Right lobe of liver (tissue), 6 donors: ENCODE results near the gene RRP1. TPM values are rescaled to one million over a fixed set of nuclear protein-coding genes. Genes with fewer than 3 reads are reported as not detected.

ENCODE experiments used
- ATAC-seq, 4 donors: fragments of 200-7000 bp; cut with Tn5 transposase; one replicate each; pipeline ENCODE4 v1.9.1; 2020; ENCODE audit warnings: mild to moderate bottlenecking in 4 of 4, moderate library complexity in 4 of 4
- DNase-seq, 3 donors: peaks; one replicate each; pipeline ENCODE4 v3.0.0-alpha.2; 2020
- H3K27ac ChIP-seq, 3 donors: fragments of 200-600 bp; one replicate each; pipeline ENCODE4 v1.8.0; 2022
- H3K27me3 ChIP-seq, 2 donors: fragments of 200-600 bp; one replicate each; pipeline ENCODE4 v1.8.0; 2022
- H3K36me3 ChIP-seq, 4 donors: fragments of 200-600 bp; sonication (generic) in 1 of 4; one replicate each; pipeline versions ENCODE4 v1.5.1 to v1.8.0; 2017 to 2022; ENCODE audit warnings: control low read depth in 1 of 4
- H3K4me1 ChIP-seq, 4 donors: fragments of 200-600 bp; sonication (generic) in 1 of 4; one replicate each; pipeline versions ENCODE4 v1.5.1 to v1.8.0; 2017 to 2022; ENCODE audit warnings: control low read depth in 1 of 4
- H3K4me3 ChIP-seq, 3 donors: fragments of 200-600 bp; one replicate each; pipeline ENCODE4 v1.8.0; 2022
- H3K9me3 ChIP-seq, 4 donors: fragments of 200-600 bp; sonication (generic) in 1 of 4; one replicate each; pipeline versions ENCODE4 v1.5.1 to v1.8.0; 2017 to 2022; ENCODE audit warnings: control low read depth in 1 of 4
- POLR2A ChIP-seq: fragments of 450-650 bp; IDR thresholded peaks from one replicate; pipeline ENCODE4 v1.6.1; 2017; ENCODE audit warnings: antibody characterized with exemption, mild to moderate bottlenecking
- WGBS: methylation state at CpG from one replicate; pipeline ENCODE4 v1.1.6; 2018; ENCODE audit warnings: low coverage, low lambda C conversion rate; ENCODE audit not compliant: insufficient coverage; ENCODE audit errors: missing lambda C conversion rate; 5-methylcytosine and 5-hydroxymethylcytosine counted together
- intact Hi-C, 2 donors: fragments of 100-400 bp; cut with DNase I; formaldehyde crosslinking; loops; one replicate each; pipeline versions ENCODE4 v1.11.2 to v1.14.1; 2022
- total RNA-seq, 6 experiments: library from RNA; depleted of rRNA in 2 of 6; stranded (reverse); fragments of >200 nt in 2 of 6; fragmentation: NEBNext Ultra II Directional in 3 of 6; extraction: Animal tissue kit (Norgen Biotek cat#: 25700) in 3 of 6; gene quantifications; one replicate each; pipeline versions ENCODE4 v1.1.0 to v1.2.4, GENCODE V29; 2016 to 2023
- TF ChIP-seq, protein P1 (sequence below), 4 donors: fragments of 200-600 bp in 3 of 4; fragments of 450-650 bp in 1 of 4; IDR thresholded peaks; one replicate each; pipeline versions ENCODE4 v1.5.1 to v1.8.0; 2016 to 2022; ENCODE audit warnings: antibody characterized with exemption in 4 of 4, mild to moderate bottlenecking in 2 of 4
- donor health status: DM: no; HTN: yes; CAD: no.
- donor health status: DM: no; HTN: no; CAD: no.
- donor health status: DM: no; HTN: no; CAD: no.
- donor health status: DM: no; HTN: yes; CAD: no.
- donor health status: DM: no; HTN: yes; CAD: no.

Gene RRP1
- total RNA-seq, 6 experiments from 2014 or later, result 8.8 to 25.1 (median 12.9) TPM

DNA sequence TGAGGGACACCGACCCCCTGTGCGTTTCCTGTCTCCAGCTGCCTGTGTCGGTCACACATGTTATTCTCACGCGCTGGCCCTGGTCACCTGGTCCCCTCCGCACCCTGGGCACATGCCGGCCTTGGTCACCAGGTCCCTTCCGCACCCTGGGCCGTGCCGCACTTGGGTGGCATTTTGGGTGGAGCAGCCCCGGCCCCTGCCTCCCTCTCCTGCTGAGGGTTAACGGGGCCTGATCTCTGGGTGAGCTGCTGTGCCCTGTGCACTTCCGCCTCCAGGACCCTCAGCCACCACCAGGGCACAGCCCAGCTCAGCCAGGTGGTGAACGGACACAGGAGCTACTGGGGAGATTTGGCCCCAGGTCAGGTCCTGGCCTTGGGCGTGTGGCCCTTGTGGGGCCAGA lies 26.6 kb downstream of the RRP1 start:
- intact Hi-C loops, result loop anchor here (10.0 kb wide), 2 partner anchors 69 to 89 kb away; no protein-coding TSS in a partner anchor
- Histone ChIP-seq H3K27me3 (no peaks in the 10 kb centered on the region), H3K9me3 (no peaks in the 10 kb centered on the region), H3K27ac (no peak overlapping the region), H3K4me1 (peaks cover 0 to 16% (median 7%) of the 10 kb centered on the region in 4 donors), H3K36me3 (no peaks in the 10 kb centered on the region), H3K4me3 (no peak overlapping the region)
- no peak for ATAC-seq
- no CpG with 5 or more reads among the region's 15 CpGs for WGBS
- TF ChIP-seq, protein P1, sequence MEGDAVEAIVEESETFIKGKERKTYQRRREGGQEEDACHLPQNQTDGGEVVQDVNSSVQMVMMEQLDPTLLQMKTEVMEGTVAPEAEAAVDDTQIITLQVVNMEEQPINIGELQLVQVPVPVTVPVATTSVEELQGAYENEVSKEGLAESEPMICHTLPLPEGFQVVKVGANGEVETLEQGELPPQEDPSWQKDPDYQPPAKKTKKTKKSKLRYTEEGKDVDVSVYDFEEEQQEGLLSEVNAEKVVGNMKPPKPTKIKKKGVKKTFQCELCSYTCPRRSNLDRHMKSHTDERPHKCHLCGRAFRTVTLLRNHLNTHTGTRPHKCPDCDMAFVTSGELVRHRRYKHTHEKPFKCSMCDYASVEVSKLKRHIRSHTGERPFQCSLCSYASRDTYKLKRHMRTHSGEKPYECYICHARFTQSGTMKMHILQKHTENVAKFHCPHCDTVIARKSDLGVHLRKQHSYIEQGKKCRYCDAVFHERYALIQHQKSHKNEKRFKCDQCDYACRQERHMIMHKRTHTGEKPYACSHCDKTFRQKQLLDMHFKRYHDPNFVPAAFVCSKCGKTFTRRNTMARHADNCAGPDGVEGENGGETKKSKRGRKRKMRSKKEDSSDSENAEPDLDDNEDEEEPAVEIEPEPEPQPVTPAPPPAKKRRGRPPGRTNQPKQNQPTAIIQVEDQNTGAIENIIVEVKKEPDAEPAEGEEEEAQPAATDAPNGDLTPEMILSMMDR (IDR thresholded peaks at IDR 0.05), result no peak
- TF ChIP-seq POLR2A, result no peak
- peak in 1 of 3 donors; percentile 15 for DNase-seq

GRCh38 chr21:43816611-43817071 lies 27.3 kb downstream of the RRP1 start:
- ATAC-seq (no peak), DNase-seq (peak in 1 of 3 donors; percentile 14)
- TF ChIP-seq, protein P1 (IDR thresholded peaks at IDR 0.05), result no peak
- no peak for TF ChIP-seq POLR2A
- Histone ChIP-seq H3K4me3 (no peak overlapping the region), H3K27ac (no peak overlapping the region), H3K27me3 (no peaks in the 10 kb centered on the region), H3K4me1 (peaks cover 0 to 10% (median 4%) of the 10 kb centered on the region in 4 donors), H3K36me3 (no peaks in the 10 kb centered on the region), H3K9me3 (no peaks in the 10 kb centered on the region)
- WGBS, result 45% methylated on average over 3 of the region's 14 CpGs
- intact Hi-C loops, result loop anchor here (10.0 kb wide), 2 partner anchors 68 to 88 kb away; no protein-coding TSS in a partner anchor

DNA sequence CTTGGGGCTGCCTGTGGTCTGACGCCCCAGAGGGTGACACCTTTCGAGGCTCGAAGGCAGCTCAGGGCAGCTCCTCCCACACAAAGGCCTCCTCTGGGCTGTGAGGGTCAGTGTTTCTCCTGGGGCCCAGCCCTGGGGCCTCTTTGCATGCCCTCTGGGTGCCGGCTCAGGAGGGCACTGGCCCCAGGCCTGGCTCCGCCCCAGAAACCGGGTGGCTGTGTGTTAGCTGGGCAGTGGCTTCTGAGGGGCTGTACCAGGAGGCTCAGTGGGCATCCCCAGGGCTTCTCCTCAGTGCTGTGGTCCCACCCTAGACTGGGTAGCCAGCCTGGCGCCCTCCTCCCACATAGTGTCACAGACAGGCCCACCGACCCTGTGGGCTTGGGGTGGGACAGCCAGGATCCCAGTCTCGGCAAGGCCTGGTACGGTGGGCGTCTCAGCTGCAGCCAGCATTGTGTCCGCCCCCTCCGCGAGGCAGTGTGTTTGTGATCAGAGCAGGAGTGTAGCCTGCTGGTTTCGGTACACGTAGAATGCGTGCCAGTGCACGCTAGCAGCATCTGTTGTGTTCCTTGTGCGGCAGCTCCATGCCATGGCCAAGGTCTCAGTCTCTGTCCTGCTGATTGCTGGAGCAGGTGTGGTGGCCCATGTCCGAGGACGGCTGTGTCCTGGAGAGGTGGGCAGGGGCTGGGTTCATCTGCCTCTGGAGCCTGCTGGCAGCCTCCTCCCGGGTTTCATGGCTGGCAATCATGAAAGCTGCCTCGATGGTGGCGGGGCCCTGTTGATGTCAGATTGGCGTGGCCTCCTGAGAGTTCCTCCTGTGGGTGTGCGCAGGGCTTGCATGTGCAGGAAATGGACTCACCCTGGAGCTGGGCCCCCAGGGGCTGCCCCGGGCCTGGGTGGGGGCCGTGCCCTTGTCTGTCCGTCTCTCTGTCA lies 28.0 kb downstream of the RRP1 start:
- DNase-seq (peak in 2 of 3 donors; percentile 13 to 55), ATAC-seq (peak in 1 of 4 donors; percentile 27)
- H3K27me3 ChIP-seq, result no peaks in the 10 kb centered on the region
- H3K4me1 ChIP-seq, result peaks cover 0 to 2% (median 0%) of the 10 kb centered on the region in 4 donors
- 67% methylated on average over 4 of the region's 29 CpGs for WGBS
- no peaks in the 10 kb centered on the region for H3K9me3 ChIP-seq
- H3K4me3 ChIP-seq, result no peak overlapping the region
- H3K36me3 ChIP-seq, result no peaks in the 10 kb centered on the region
- no peak for TF ChIP-seq POLR2A
- TF ChIP-seq, protein P1 (IDR thresholded peaks at IDR 0.05), result no peak
- H3K27ac ChIP-seq, result no peak overlapping the region
- intact Hi-C loops, result loop anchor here (10.0 kb wide), 2 partner anchors 67 to 87 kb away; no protein-coding TSS in a partner anchor

DNA sequence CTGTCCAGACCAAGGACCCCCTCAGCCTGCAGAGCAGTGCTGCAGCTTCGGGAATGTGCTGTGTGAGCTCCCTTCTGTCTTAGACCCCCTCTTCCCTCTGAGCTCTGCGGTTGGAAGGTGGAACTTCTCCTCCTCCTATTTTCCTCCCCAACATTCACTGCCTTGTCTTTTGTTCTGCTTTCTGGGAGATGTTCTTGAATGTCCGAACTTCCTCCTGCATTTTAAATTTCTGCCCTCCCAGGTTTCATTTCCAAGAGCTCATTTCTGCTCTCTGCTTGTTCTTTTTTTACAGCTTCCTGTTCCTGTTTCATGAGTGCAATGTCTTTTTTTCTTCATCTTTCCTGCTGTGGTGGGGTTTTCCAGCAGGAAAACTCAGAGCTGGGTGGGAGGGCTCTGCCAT lies 29.3 kb downstream of the RRP1 start:
- H3K9me3 ChIP-seq, result no peaks in the 10 kb centered on the region
- intact Hi-C loops, result loop anchor here (10.0 kb wide), 2 partner anchors 66 to 86 kb away; no protein-coding TSS in a partner anchor
- DNase-seq (peak in 1 of 3 donors; percentile 22), ATAC-seq (peak in 2 of 4 donors; percentile 15 to 45)
- 59% methylated on average over 2 of the region's 3 CpGs for WGBS
- H3K4me3 ChIP-seq, result no peak overlapping the region
- no peak for TF ChIP-seq POLR2A
- TF ChIP-seq, protein P1 (IDR thresholded peaks at IDR 0.05), result no peak
- no peaks in the 10 kb centered on the region for H3K27me3 ChIP-seq
- H3K4me1 ChIP-seq, result no peaks in the 10 kb centered on the region
- no peaks in the 10 kb centered on the region for H3K36me3 ChIP-seq
- no peak overlapping the region for H3K27ac ChIP-seq
